NOMO-1 treated with DMSO at 0.1 percent for 48 hours (cell line): ENCODE measurements around the gene SLC24A4.

Experiments
- DNase-seq: peaks from one replicate; lab custom pipeline; 2025; ENCODE audit not compliant: unreplicated experiment; lab: John Stamatoyannopoulos, UW

SLC24A4 gene

GRCh38 chr14:92473261-92473968, 150.4 kb downstream of the SLC24A4 start:
- DNase-seq, result peak; percentile 51

GRCh38 chr14:92473969-92474535, 151.1 kb downstream of the SLC24A4 start:
- DNase-seq, result no peak

GRCh38 chr14:92475037-92475436, 152.1 kb downstream of the SLC24A4 start:
- DNase-seq, result no peak

- DNase-seq, result peak; percentile 87
Observed at GRCh38 chr14:92475451-92476187, 152.7 kb downstream of the SLC24A4 start.

GRCh38 chr14:92480856-92481255, 157.9 kb downstream of the SLC24A4 start:
- DNase-seq, result no peak

GRCh38 chr14:92481386-92481785, 158.4 kb downstream of the SLC24A4 start:
- DNase-seq, result no peak

GRCh38 chr14:92481811-92482555, 159.0 kb downstream of the SLC24A4 start:
- no peak for DNase-seq

- DNase-seq, result no peak
Observed at GRCh38 chr14:92482621-92483319, 159.8 kb downstream of the SLC24A4 start.

- DNase-seq, result no peak
Observed at GRCh38 chr14:92484132-92484823, 161.3 kb downstream of the SLC24A4 start.

- no peak for DNase-seq
Observed at GRCh38 chr14:92486881-92487280, 163.9 kb downstream of the SLC24A4 start.

- no peak for DNase-seq
Observed at GRCh38 chr14:92487513-92488133, 164.7 kb downstream of the SLC24A4 start.

- no peak for DNase-seq
Observed at GRCh38 chr14:92489394-92490238, 166.7 kb downstream of the SLC24A4 start.

GRCh38 chr14:92490239-92490959, 167.4 kb downstream of the SLC24A4 start:
- no peak for DNase-seq

- no peak for DNase-seq
Observed at GRCh38 chr14:92491782-92492181, 168.8 kb downstream of the SLC24A4 start.

GRCh38 chr14:92492258-92492657, 169.3 kb downstream of the SLC24A4 start:
- DNase-seq, result no peak

- DNase-seq, result no peak
Observed at GRCh38 chr14:92493024-92493423, 170.1 kb downstream of the SLC24A4 start.

GRCh38 chr14:92493492-92493891, 170.5 kb downstream of the SLC24A4 start:
- DNase-seq, result no peak

- peak; percentile 78 for DNase-seq
Observed at GRCh38 chr14:92494512-92494911, 171.5 kb downstream of the SLC24A4 start.
